Mesodermal cell (in vitro differentiated cells): ENCODE data around the gene LDLRAD4.

Experiments
- H3K27ac ChIP-seq: 2 replicates; pipeline ENCODE4 v1.7.0; 2013; ENCODE audit warnings: mild to moderate bottlenecking, low read depth, low read length, moderate library complexity; ENCODE audit not compliant: severe bottlenecking
- H3K36me3 ChIP-seq: 2 replicates; pipeline ENCODE4 v1.7.1; 2013; ENCODE audit warnings: mild to moderate bottlenecking, low read length, moderate library complexity; ENCODE audit not compliant: control insufficient read depth, insufficient read depth
- H3K4me1 ChIP-seq: one replicate; pipeline ENCODE4 v1.7.1; 2013; ENCODE audit warnings: mild to moderate bottlenecking, low read length; ENCODE audit not compliant: insufficient read depth, control insufficient read depth, poor library complexity, severe bottlenecking
- H3K4me3 ChIP-seq: 2 replicates; pipeline ENCODE4 v1.7.0; 2013; ENCODE audit warnings: low read length, control low read depth, mild to moderate bottlenecking; ENCODE audit not compliant: insufficient read depth, poor library complexity, severe bottlenecking; ENCODE audit errors: extremely low read depth
- H3K9me3 ChIP-seq: 2 replicates; pipeline ENCODE4 v1.7.1; 2013; ENCODE audit warnings: mild to moderate bottlenecking, low read length, moderate library complexity; ENCODE audit not compliant: control insufficient read depth
- WGBS, 2 experiments: methylation state at CpG; one replicate each; pipeline ENCODE4 v1.1.5; 2013; ENCODE audit warnings: missing lambda C conversion rate in 2 of 2; ENCODE audit not compliant: insufficient coverage in 2 of 2; 5-methylcytosine and 5-hydroxymethylcytosine counted together

Gene LDLRAD4

GRCh38 chr18:13612196-13612997 lies 393.8 kb downstream of the LDLRAD4 start:
- H3K36me3 ChIP-seq, result no peaks in the 10 kb centered on the region
- no peak overlapping the region for H3K4me3 ChIP-seq
- H3K27ac ChIP-seq, result no peak overlapping the region
- H3K9me3 ChIP-seq, result no peaks in the 10 kb centered on the region
- 78 to 83% methylated on average over 12 to 17 of the region's 20 CpGs for WGBS, 2 experiments
- peaks cover 9% of the 10 kb centered on the region for H3K4me1 ChIP-seq

GRCh38 chr18:13613099-13613498 lies 394.5 kb downstream of the LDLRAD4 start:
- Histone ChIP-seq H3K36me3 (no peaks in the 10 kb centered on the region), H3K27ac (no peak overlapping the region), H3K4me3 (no peak overlapping the region)

GRCh38 chr18:13613591-13614501 lies 395.3 kb downstream of the LDLRAD4 start:
- Histone ChIP-seq H3K36me3 (no peaks in the 10 kb centered on the region), H3K9me3 (no peaks in the 10 kb centered on the region), H3K4me3 (no peak overlapping the region), H3K4me1 (peaks cover 8% of the 10 kb centered on the region), H3K27ac (no peak overlapping the region)
- 92 to 94% methylated on average over 11 to 16 of the region's 21 CpGs for WGBS, 2 experiments

More at GRCh38 chr18:13613099-13613498, 394.5 kb downstream of the LDLRAD4 start:
- H3K4me1 ChIP-seq, result peaks cover 9% of the 10 kb centered on the region
- H3K9me3 ChIP-seq, result no peaks in the 10 kb centered on the region

- H3K4me3 ChIP-seq, result no peak overlapping the region
- H3K36me3 ChIP-seq, result no peaks in the 10 kb centered on the region
- 87 to 88% methylated on average over 10 to 13 of the region's 16 CpGs for WGBS, 2 experiments
- H3K4me1 ChIP-seq, result peaks cover 6% of the 10 kb centered on the region
- no peaks in the 10 kb centered on the region for H3K9me3 ChIP-seq
- H3K27ac ChIP-seq, result no peak overlapping the region
Measured at GRCh38 chr18:13614641-13615288, 396.2 kb downstream of the LDLRAD4 start.

GRCh38 chr18:13615432-13615861 lies 396.9 kb downstream of the LDLRAD4 start:
- no peaks in the 10 kb centered on the region for H3K36me3 ChIP-seq
- no peak overlapping the region for H3K27ac ChIP-seq
- H3K4me1 ChIP-seq, result peaks cover 6% of the 10 kb centered on the region
- no peak overlapping the region for H3K4me3 ChIP-seq
- no peaks in the 10 kb centered on the region for H3K9me3 ChIP-seq
- WGBS, 2 experiments, result 91 to 98% methylated on average over 4 to 7 of the region's 8 CpGs

- WGBS, 2 experiments, result 78% methylated on average over 2 of the region's 5 CpGs; no CpG with 5 or more reads in 1 of the 2 experiments
- H3K4me1 ChIP-seq, result peaks cover 1% of the 10 kb centered on the region
- H3K27ac ChIP-seq, result no peak overlapping the region
- no peaks in the 10 kb centered on the region for H3K36me3 ChIP-seq
- no peak overlapping the region for H3K4me3 ChIP-seq
- no peaks in the 10 kb centered on the region for H3K9me3 ChIP-seq
Measured at GRCh38 chr18:13616041-13616440, 397.5 kb downstream of the LDLRAD4 start.

GRCh38 chr18:13616525-13617035 lies 398.0 kb downstream of the LDLRAD4 start:
- H3K36me3 ChIP-seq, result no peaks in the 10 kb centered on the region
- 88 to 92% methylated on average over 15 of the region's 15 CpGs for WGBS, 2 experiments
- H3K9me3 ChIP-seq, result no peaks in the 10 kb centered on the region
- H3K4me1 ChIP-seq, result no peaks in the 10 kb centered on the region
- no peak overlapping the region for H3K27ac ChIP-seq
- H3K4me3 ChIP-seq, result no peak overlapping the region

- WGBS, 2 experiments, result 84 to 93% methylated on average over 3 of the region's 9 CpGs
- no peak overlapping the region for H3K27ac ChIP-seq
- H3K36me3 ChIP-seq, result no peaks in the 10 kb centered on the region
- no peaks in the 10 kb centered on the region for H3K9me3 ChIP-seq
- no peak overlapping the region for H3K4me3 ChIP-seq
- H3K4me1 ChIP-seq, result no peaks in the 10 kb centered on the region
Measured at GRCh38 chr18:13617826-13618515, 399.4 kb downstream of the LDLRAD4 start.

GRCh38 chr18:13618760-13619438 lies 400.3 kb downstream of the LDLRAD4 start:
- Histone ChIP-seq H3K9me3 (no peaks in the 10 kb centered on the region), H3K27ac (no peak overlapping the region), H3K36me3 (no peaks in the 10 kb centered on the region), H3K4me1 (no peaks in the 10 kb centered on the region), H3K4me3 (no peak overlapping the region)
- WGBS, 2 experiments, result 87 to 97% methylated on average over 7 to 10 of the region's 13 CpGs
